ENCODE data around the gene RBP5.

RBP5 gene

DNA sequence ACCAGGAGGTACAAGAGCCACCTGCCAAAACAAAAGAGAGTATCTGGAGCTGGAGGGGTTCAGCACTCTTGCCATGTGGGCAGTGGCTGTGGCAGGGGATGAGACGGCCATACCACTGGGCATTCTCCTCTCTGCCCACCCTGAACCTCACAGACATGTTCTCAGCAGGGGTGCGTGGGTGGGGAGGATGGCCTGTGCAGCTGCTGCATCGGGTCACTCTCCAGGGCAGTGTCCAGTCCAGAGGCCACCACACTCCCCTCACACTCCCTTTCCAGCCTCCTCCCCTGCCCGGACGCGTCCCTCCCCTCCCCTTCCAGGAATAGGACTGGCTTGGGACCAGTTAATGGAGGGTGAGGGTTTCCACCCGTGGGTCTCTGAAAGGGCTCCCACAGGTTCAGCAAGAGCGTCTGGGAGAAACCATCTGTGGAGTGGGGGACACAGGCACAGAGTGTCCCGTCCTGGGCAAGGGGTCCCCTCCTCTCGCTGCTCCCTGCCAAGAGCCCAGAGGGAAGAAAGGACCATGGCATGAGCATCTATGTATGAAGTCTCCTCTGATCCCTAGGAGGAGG, 36.9 kb downstream of the RBP5 start:
- FAIRE-seq (no peak), DNase-seq (ENCODE audit: insufficient read length, low spot score) (no peak)
- TF ChIP-seq, protein P1, sequence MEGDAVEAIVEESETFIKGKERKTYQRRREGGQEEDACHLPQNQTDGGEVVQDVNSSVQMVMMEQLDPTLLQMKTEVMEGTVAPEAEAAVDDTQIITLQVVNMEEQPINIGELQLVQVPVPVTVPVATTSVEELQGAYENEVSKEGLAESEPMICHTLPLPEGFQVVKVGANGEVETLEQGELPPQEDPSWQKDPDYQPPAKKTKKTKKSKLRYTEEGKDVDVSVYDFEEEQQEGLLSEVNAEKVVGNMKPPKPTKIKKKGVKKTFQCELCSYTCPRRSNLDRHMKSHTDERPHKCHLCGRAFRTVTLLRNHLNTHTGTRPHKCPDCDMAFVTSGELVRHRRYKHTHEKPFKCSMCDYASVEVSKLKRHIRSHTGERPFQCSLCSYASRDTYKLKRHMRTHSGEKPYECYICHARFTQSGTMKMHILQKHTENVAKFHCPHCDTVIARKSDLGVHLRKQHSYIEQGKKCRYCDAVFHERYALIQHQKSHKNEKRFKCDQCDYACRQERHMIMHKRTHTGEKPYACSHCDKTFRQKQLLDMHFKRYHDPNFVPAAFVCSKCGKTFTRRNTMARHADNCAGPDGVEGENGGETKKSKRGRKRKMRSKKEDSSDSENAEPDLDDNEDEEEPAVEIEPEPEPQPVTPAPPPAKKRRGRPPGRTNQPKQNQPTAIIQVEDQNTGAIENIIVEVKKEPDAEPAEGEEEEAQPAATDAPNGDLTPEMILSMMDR (IDR thresholded peaks at IDR 0.05; ENCODE audit: insufficient read depth, missing control alignments): no peak

DNA sequence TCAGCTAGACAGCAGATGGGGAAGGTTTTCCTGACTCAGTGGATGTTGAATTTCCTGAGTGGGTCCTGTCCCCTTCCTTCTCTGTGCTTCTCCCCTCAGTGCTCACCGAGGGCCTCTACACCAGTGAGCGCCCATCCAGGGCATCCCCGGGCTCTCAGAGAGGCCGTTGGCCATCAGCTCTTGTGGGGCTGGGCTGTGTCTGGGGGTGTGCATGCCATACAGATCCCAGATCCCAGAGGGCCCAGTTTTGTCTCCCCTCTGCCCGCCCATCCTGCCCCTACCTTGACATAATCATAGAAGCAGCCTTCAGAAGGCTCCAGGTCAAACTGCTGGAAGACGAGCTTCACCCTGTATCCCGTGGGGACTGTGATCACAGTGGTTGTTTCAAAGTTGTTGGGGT, 37.5 kb downstream of the RBP5 start:
- DNase-seq (ENCODE audit: insufficient read length, low spot score): no peak
- no peak for FAIRE-seq
- TF ChIP-seq, protein P1 (IDR thresholded peaks at IDR 0.05; ENCODE audit: insufficient read depth, missing control alignments): no peak

DNA sequence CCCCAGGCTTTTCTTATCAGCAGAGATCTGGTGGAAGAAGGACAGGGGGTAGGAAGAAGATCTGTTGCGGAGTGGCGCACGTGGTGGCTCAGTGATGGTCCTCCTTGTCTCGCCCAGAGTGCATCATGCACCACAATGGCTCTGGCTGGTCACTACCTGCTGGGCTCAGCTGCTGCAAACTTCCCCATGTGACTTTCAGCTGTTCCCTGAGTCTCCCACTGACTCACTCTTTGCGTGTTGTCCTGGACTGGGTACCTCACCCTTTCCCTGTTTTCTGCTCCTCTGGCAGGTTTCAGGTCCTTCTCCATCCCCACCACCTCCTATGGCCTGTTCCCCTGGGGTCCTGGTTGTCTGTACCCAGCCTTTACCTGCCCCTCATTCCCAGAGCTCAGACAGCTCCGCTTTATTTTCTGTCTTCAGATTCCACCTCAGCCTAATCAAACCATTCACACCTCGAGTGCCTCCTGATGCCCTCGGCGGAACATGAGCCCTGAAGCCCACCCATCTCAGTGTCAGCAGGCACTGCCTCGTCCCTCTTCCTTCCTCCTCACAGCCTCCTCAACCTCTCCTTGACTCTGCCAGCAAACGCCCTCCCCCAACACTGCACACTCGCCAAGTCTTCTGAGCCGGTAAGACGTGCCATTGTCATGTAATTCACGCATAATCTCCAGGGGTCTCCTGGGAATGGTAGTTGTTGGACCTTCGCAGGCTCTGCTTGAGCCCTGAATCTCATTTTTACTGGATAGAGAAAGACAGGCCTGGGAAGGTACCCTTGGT, 38.3 kb downstream of the RBP5 start:
- DNase-seq (ENCODE audit: insufficient read length, low spot score) (no peak), FAIRE-seq (no peak)
- TF ChIP-seq, protein P1 (IDR thresholded peaks at IDR 0.05; ENCODE audit: insufficient read depth, missing control alignments): no peak

DNA sequence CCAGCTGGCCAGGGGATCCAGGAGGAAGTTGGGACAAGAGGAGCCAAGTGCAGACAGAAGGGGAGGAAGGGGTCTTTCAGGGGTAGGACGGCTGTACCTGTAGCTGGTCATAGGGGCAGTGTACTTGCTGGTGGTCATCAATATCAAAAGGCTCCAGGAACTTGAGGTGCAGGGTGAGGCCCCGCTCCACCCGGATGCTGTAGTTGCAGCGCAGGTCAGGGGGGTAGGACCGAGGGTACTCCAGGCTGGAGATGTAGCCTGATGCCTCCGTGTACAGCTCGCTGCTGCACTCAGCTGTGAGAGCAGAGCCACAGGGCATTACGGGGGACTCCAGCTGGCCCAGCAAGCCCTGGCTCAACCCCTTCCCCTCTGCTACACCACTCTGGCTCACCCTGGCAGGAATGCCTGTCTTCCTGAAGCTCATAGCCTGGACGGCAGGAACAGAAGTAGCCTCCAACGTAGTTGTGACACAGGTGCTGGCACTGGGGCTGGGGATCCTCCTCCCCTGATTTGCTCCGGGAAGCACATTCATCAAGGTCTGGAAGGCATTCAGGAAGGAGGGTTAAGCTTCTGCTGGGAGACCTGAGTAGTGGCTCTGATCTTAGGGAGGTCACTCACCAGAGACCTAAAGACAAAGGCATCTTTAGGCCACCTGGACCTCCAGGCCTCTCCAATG, 39.4 kb downstream of the RBP5 start:
- TF ChIP-seq, protein P1 (IDR thresholded peaks at IDR 0.05; ENCODE audit: insufficient read depth, missing control alignments): no peak
- no peak for FAIRE-seq
- DNase-seq (ENCODE audit: insufficient read length, low spot score): no peak

DNA sequence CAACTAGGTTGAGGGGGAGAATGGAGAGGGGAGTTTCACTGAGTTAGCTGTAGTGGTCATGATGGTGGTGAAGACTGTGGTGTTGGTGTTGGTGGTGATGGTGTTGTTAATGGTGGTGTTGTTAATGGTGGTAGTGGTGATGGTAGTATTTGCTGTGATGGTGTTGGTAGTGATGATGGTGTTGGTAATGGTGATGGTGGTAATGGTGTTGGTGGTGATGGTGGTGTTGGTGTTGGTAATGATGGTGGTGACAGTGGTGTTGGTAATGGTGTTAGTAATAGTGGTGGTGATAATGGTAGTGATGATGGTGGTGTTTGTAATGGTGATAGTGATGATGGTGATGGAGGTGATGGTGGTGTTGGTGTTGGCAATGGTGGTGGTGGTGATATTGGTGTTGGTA, 45.6 kb downstream of the RBP5 start:
- TF ChIP-seq, protein P1 (IDR thresholded peaks at IDR 0.05; ENCODE audit: insufficient read depth, missing control alignments): no peak
- DNase-seq (ENCODE audit: insufficient read length, low spot score): no peak
- no peak for FAIRE-seq

DNA sequence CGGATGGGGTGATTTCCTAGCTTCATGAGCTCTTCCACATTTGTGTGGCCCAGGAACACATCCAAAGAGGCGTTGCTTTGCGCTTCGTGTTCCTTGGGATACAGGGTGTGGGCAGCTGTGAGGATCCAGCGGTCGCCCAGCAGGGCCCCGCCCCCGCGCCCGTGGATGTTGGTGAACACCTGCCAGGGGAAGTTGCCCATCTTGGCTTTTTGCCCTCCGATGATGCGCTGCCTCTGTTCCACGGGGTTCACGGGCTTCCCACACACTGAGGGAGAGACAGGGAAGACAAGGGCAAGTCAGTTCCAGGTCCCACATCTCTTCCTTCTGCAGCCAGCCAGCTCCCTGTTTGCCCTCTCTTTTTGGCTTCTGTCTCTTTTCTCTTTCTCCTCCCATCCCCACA, 47.7 kb downstream of the RBP5 start:
- FAIRE-seq (no peak), DNase-seq (ENCODE audit: insufficient read length, low spot score) (no peak)
- TF ChIP-seq, protein P1 (IDR thresholded peaks at IDR 0.05; ENCODE audit: insufficient read depth, missing control alignments): no peak

DNA sequence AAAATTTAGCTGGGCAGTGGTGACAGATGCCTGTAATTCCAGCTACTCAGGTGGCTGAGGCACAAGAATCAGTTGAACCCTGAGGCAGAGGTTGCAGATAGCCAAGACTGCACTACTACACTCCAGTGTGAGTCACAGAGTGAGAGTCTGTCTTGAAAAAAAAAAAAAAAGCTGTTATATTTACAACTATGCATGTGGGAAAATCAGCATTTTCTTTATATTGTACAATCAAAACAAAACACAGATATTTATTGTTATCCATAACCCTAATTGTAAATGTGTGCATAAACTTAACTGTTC, 48.9 kb downstream of the RBP5 start:
- DNase-seq (ENCODE audit: insufficient read length, low spot score) (no peak), FAIRE-seq (no peak)
- TF ChIP-seq, protein P1 (IDR thresholded peaks at IDR 0.05; ENCODE audit: insufficient read depth, missing control alignments): no peak

Measured in D721Med (cell line).